Adrenal gland (tissue), 12 donors: ENCODE measurements around the gene PSMG4. TPM values are rescaled to one million over a fixed set of nuclear protein-coding genes. Genes with fewer than 3 reads are reported as not detected.
A peak's percentile ranks its signal among the peaks of the same experiment; 100 is the strongest.

ENCODE experiments used
- DNase-seq, 7 donors: peaks; one replicate each; pipeline ENCODE4 v3.0.0-alpha.2; 2019 to 2020
- H3K27ac ChIP-seq, 5 donors: fragments of 200-600 bp; sonication (generic) in 4 of 5; 1 replicate in 3 of 5; 2 replicates in 2 of 5; pipeline versions ENCODE4 v1.5.1 to v1.8.0; 2016 to 2020; ENCODE audit warnings: mild to moderate bottlenecking in 1 of 5
- H3K27me3 ChIP-seq: fragments of 200-600 bp; 2 replicates; pipeline ENCODE4 v1.8.0; 2021
- H3K36me3 ChIP-seq, 2 donors: fragments of 200-600 bp; replicated peaks in 1 of 2; 1 replicate in 1 of 2; 2 replicates in 1 of 2; pipeline versions ENCODE4 v1.5.1 to v1.8.0; 2018 to 2022
- H3K4me1 ChIP-seq, 2 donors: fragments of 200-600 bp; replicated peaks in 1 of 2; 1 replicate in 1 of 2; 2 replicates in 1 of 2; pipeline versions ENCODE4 v1.5.1 to v1.8.0; 2018 to 2021
- H3K4me3 ChIP-seq, 4 donors: fragments of 200-600 bp; sonication (generic) in 3 of 4; one replicate each; pipeline ENCODE4 v1.5.1; 2016 to 2018
- H3K9me3 ChIP-seq, 3 donors: fragments of 200-600 bp; sonication (generic) in 1 of 3; replicated peaks in 1 of 3; 1 replicate in 2 of 3; 2 replicates in 1 of 3; pipeline versions ENCODE4 v1.5.1 to v1.8.0; 2016 to 2021
- CTCF ChIP-seq, 6 experiments: fragments of 450-650 bp in 4 of 6; fragments of 200-600 bp in 2 of 6; sonication (generic) in 1 of 6; IDR thresholded peaks; 1 replicate in 5 of 6; 2 replicates in 1 of 6; pipeline versions ENCODE4 v1.5.1 to v1.8.0; 2016 to 2021; ENCODE audit warnings: antibody characterized with exemption in 6 of 6, mild to moderate bottlenecking in 2 of 6, moderate library complexity in 1 of 6
- POLR2A ChIP-seq, 2 donors: fragments of 450-650 bp; IDR thresholded peaks; one replicate each; pipeline ENCODE4 v1.6.1; 2017; ENCODE audit warnings: antibody characterized with exemption in 2 of 2, mild to moderate bottlenecking in 2 of 2, moderate library complexity in 1 of 2
- WGBS, 4 donors: extraction: QIAGEN DNeasy Blood & Tissue Kit in 2 of 4; methylation state at CpG; one replicate each; pipeline versions ENCODE4 v1.1.5 to v1.1.7; 2013 to 2017; 5-methylcytosine and 5-hydroxymethylcytosine counted together
- intact Hi-C, 2 donors: fragments of 100-400 bp; cut with DNase I; formaldehyde crosslinking; loops; one replicate each; pipeline versions ENCODE4 v1.14.1 to v1.15.0; 2022 to 2023
- polyA plus RNA-seq, 3 donors: library from polyadenylated mRNA; stranded (reverse); fragments of 200-250 nt in 2 of 3; fragments of 350-450 nt in 1 of 3; fragmentation: Illumina TruSeq in 1 of 3; extraction: RNeasy Lipid Tissue Mini Kit (QIAGEN cat#74804) in 1 of 3; gene quantifications; one replicate each; pipeline ENCODE4 v1.2.3, GENCODE V29; 2013 to 2014
- total RNA-seq, 9 donors: library from RNA; depleted of rRNA in 4 of 9; stranded (reverse); fragments of >200 nt in 4 of 9; fragments of 120-200 nt in 1 of 9; fragmentation: NEBNext Ultra II Directional in 1 of 9; extraction: Animal tissue kit (Norgen Biotek cat#: 25700) in 1 of 9; gene quantifications; one replicate each; pipeline versions ENCODE4 v1.1.0 to v1.2.4, GENCODE V29; 2013 to 2023
- donor health status: healthy with polysubstance abuse.
- donor health status: Bipolar disorder and iron deficiency.
- donor health status: DM: yes; HTN: yes; CAD: no.
- donor health status: DM: no; HTN: no; CAD: no.
- donor health status: DM: no; HTN: no; CAD: no.
- donor health status: DM: yes; HTN: yes; CAD: no.

Gene PSMG4
- total and polyA plus RNA-seq, 12 donors: 4.9 to 87.5 (median 20.0) TPM

DNA sequence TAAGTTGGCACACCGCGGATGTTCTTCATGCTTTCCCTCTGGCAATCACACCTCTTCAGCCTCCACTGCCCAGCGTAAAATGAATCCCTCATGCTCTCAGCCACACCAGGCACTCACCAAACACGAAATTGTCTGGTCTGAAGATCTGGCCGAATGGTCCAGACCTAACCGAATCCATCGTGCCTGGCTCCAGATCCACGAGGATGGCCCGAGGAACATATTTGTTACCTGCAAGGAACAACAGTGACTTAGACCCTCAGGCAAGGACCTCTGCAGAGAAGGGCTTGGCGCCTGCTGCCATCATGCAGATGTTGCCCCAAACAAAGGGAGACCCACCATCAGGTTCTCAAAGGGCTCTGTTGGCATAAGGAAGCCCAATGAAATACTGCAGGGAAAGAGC is 32.7 kb upstream of the PSMG4 start:
- no peak for TF ChIP-seq POLR2A (IDR thresholded peaks at IDR 0.05)
- TF ChIP-seq CTCF (IDR thresholded peaks at IDR 0.05): no peak
- Histone ChIP-seq H3K4me1 (peaks cover 14 to 36% of the 10 kb centered on the region in 2 donors), H3K36me3 (no peaks in the 10 kb centered on the region), H3K27ac (no peak overlapping the region), H3K27me3 (peaks cover 38% of the 10 kb centered on the region), H3K9me3 (no peaks in the 10 kb centered on the region), H3K4me3 (no peak overlapping the region)
- intact Hi-C loops: no loop called here
- 89 to 93% (median 91%) methylated on average over 10 of the region's 10 CpGs for WGBS, 4 donors
- no peak for DNase-seq

DNA sequence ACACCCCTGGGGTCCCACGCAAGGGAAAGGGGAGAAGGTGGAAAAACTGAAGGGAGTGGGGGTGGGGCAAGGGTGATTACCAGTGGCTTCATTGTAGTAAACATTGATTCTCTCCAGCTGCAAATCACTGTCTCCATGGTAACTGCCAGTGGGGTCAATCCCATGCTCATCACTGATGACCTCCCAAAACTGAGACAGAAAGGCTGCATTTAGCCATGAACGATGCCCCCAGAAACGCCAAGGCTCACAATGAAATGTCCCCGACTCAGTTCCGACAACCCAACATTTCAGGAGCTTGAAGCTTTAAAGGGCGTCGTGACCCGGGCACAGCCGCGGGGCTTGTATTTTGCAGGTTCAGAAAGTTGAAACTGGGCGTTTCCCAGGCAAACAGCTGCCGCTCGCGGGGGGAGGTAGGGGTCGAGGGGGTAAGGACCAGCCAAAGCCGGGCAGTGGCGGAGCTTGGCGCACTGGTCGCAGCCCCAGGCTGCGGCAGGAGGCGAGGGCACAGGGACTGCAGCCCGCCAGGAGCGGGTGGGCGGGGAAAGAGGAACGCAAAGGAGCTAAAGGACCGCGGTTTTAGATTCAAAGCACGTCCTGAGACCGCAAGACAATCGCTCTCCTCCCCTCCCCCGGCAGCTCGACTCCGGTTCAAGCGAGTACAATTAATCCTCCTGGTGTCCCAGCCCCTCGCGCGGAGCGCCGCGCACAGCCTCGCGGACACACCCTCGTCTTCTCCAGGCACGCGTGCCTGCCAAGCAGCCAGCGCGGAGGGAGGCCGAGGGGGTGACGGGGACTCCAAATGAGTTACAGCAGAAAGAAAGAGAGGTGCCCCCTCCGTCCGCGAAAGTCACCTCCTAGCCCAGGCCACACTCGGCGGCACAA is 32.0 kb upstream of the PSMG4 start:
- 2 to 7% (median 3%) methylated on average over 20 to 54 of the region's 54 CpGs for WGBS, 4 donors
- Histone ChIP-seq H3K36me3 (no peaks in the 10 kb centered on the region), H3K27me3 (peaks cover 38% of the 10 kb centered on the region), H3K27ac (no peak overlapping the region), H3K4me1 (peaks cover 14 to 42% of the 10 kb centered on the region in 2 donors), H3K9me3 (no peaks in the 10 kb centered on the region), H3K4me3 (peak overlapping the region in 1 of 4 donors; percentile 45)
- DNase-seq: no peak
- intact Hi-C loops: no loop called here
- TF ChIP-seq POLR2A (IDR thresholded peaks at IDR 0.05): no peak
- TF ChIP-seq CTCF (IDR thresholded peaks at IDR 0.05): no peak

DNA sequence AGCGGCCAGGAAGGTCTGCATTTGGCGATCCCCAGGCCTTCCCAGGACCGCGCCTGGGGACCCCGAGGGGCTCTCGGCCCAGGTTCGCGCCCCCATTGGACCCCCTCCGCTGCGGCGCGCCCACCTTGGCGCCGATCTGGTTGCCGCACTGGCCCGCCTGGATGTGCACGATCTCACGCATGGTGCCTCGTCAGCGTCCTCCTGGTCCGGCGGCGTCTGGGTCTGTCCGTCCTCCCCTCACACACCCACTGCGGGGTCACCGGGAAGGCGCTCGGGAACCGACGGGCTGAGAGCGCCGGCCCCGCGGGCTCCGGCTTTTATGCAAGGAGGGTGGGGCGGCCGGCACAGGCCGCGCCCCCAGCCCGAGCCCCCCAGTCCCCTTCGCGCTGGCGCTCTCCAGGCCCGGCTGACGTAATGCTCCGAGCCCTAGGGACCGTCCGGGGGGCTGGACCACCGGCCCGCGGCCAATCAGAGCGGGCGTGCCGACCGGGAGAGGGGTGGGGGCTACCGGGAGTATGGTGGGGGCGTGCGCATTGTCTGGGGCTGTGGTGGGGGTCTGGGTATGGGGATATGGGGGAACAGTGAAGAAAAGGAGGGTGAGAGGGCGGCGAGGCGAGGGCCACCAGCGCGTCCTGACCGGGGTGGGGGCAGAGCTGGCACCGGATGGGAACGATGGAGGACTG is 31.2 kb upstream of the PSMG4 start, which contains the start of gene TUBB2B:
Gene TUBB2B (minus strand): TSS at position 291 of the 683 bp plus-strand sequence. CDS start 110 bp downstream, at position 181.
- Histone ChIP-seq H3K36me3 (no peaks in the 10 kb centered on the region), H3K4me3 (peak within 1 kb of the TSS in 1 of 4 donors; percentile 45), H3K4me1 (peaks cover 14 to 48% of the 10 kb centered on the region in 2 donors), H3K27ac (no peak within 1 kb of the TSS), H3K9me3 (no peaks in the 10 kb centered on the region), H3K27me3 (peaks cover 38% of the 10 kb centered on the region)
- WGBS, 4 donors: 1 to 6% (median 2%) methylated on average over 31 to 66 of the region's 66 CpGs
- intact Hi-C loops: no loop called here
- no peak for DNase-seq
- TF ChIP-seq CTCF (IDR thresholded peaks at IDR 0.05): no peak

GRCh38 chr6:3228046-3228671 is 30.6 kb upstream of the PSMG4 start:
- intact Hi-C loops: no loop called here
- TF ChIP-seq POLR2A (IDR thresholded peaks at IDR 0.05) (no peak), CTCF (IDR thresholded peaks at IDR 0.05) (no peak)
- no peak for DNase-seq
- H3K36me3 ChIP-seq: no peaks in the 10 kb centered on the region
- H3K9me3 ChIP-seq: no peaks in the 10 kb centered on the region
- H3K4me1 ChIP-seq: peaks cover 14 to 48% of the 10 kb centered on the region in 2 donors
- H3K4me3 ChIP-seq: peak overlapping the region in 1 of 4 donors; percentile 45
- peaks cover 38% of the 10 kb centered on the region for H3K27me3 ChIP-seq
- no peak overlapping the region for H3K27ac ChIP-seq
- WGBS, 4 donors: 2 to 13% (median 3%) methylated on average over 6 to 38 of the region's 38 CpGs
